Right atrium auricular region (tissue), 2 donors: ENCODE data around the gene PDCD10. TPM values are rescaled to one million over a fixed set of nuclear protein-coding genes. Genes with fewer than 3 reads are reported as not detected.

Experiments
- DNase-seq: peaks from one replicate; pipeline ENCODE4 v3.0.0-alpha.2; 2019; ENCODE audit warnings: low spot score
- H3K27ac ChIP-seq, 2 donors: fragments of 200-600 bp; sonication (generic); 1 replicate in 1 of 2; 2 replicates in 1 of 2; pipeline ENCODE4 v1.5.1; 2016 to 2019
- H3K27me3 ChIP-seq, 2 donors: fragments of 200-600 bp; sonication (generic); one replicate each; pipeline versions ENCODE4 v1.5.1 to v1.6.0; 2017 to 2019
- H3K36me3 ChIP-seq: fragments of 200-600 bp; sonication (generic); one replicate; pipeline ENCODE4 v1.5.1; 2016
- H3K4me1 ChIP-seq, 2 donors: fragments of 200-600 bp; sonication (generic); one replicate each; pipeline versions ENCODE4 v1.5.1 to v1.6.0; 2017 to 2019
- H3K4me3 ChIP-seq, 2 donors: fragments of 200-600 bp; sonication (generic); 1 replicate in 1 of 2; 2 replicates in 1 of 2; pipeline ENCODE4 v1.5.1; 2017 to 2019; ENCODE audit warnings: mild to moderate bottlenecking in 1 of 2, moderate library complexity in 1 of 2
- H3K9me3 ChIP-seq, 2 donors: fragments of 200-600 bp; sonication (generic); one replicate each; pipeline ENCODE4 v1.5.1; 2019
- total RNA-seq, 2 donors: library from RNA; depleted of rRNA; stranded (reverse); fragments of >200 nt; gene quantifications; one replicate each; pipeline ENCODE4 v1.1.0, GENCODE V29; 2016
- TF ChIP-seq, protein P1 (sequence below), 2 donors: fragments of 200-600 bp; sonication (generic); IDR thresholded peaks; one replicate each; pipeline ENCODE4 v1.5.1; 2019; ENCODE audit warnings: antibody characterized with exemption in 2 of 2

The PDCD10 gene
- total RNA-seq, 2 donors from 2014 or later = 31.8 to 40.5 TPM

DNA sequence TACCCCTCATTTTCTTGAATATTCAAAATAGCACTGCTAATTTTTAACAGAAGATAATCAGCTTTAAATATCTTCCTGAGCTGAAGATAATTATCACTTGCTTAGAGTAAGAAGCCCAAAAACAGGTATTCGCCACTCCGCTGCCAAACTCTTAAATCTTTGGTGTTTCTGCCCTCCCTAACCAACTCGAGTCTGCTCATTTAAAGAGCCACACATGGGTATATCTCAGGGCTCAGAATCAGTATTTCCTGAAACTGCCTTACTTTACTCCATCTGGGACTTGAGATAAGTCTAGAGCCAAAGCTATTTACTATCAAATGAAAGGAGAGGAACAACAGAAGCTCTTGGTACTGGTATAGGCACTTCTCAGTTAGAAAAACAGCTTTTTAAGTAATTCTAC is 10.8 kb downstream of the PDCD10 start:
- Histone ChIP-seq H3K27me3 (no peaks in the 10 kb centered on the region), H3K4me3 (no peak overlapping the region), H3K4me1 (peaks cover 0 to 23% of the 10 kb centered on the region in 2 donors), H3K27ac (no peak overlapping the region), H3K9me3 (no peaks in the 10 kb centered on the region), H3K36me3 (peaks cover 17% of the 10 kb centered on the region)
- TF ChIP-seq, protein P1, sequence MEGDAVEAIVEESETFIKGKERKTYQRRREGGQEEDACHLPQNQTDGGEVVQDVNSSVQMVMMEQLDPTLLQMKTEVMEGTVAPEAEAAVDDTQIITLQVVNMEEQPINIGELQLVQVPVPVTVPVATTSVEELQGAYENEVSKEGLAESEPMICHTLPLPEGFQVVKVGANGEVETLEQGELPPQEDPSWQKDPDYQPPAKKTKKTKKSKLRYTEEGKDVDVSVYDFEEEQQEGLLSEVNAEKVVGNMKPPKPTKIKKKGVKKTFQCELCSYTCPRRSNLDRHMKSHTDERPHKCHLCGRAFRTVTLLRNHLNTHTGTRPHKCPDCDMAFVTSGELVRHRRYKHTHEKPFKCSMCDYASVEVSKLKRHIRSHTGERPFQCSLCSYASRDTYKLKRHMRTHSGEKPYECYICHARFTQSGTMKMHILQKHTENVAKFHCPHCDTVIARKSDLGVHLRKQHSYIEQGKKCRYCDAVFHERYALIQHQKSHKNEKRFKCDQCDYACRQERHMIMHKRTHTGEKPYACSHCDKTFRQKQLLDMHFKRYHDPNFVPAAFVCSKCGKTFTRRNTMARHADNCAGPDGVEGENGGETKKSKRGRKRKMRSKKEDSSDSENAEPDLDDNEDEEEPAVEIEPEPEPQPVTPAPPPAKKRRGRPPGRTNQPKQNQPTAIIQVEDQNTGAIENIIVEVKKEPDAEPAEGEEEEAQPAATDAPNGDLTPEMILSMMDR (IDR thresholded peaks at IDR 0.05) = no peak
- DNase-seq = no peak

- TF ChIP-seq, protein P1 (IDR thresholded peaks at IDR 0.05) = no peak
- no peaks in the 10 kb centered on the region for H3K9me3 ChIP-seq
- H3K27ac ChIP-seq = no peak overlapping the region
- H3K4me3 ChIP-seq = no peak overlapping the region
- peaks cover 0 to 15% of the 10 kb centered on the region in 2 donors for H3K4me1 ChIP-seq
- no peak for DNase-seq
- no peaks in the 10 kb centered on the region for H3K27me3 ChIP-seq
- peaks cover 25% of the 10 kb centered on the region for H3K36me3 ChIP-seq
Measured at GRCh38 chr3:167723025-167723512, 11.6 kb downstream of the PDCD10 start.

DNA sequence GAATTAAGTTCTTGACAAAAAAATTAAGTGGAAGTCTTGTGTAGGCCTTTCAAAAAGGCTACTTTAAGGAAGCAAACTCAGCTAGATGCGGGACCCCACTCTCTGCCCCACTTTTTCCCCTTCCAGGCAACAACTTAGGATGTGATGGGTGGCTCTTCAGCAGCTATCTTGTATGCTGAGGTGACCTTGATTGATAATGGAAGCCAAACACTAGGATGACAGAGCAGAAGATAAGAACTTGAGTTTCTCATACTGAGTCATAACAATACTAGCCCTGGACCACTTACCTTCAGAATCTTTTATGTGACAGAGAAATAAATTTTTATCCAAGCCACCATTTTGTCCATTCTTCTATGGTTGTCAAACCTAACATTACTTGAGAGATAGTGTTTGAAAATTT is 16.1 kb downstream of the PDCD10 start:
- H3K4me1 ChIP-seq = no peaks in the 10 kb centered on the region
- H3K9me3 ChIP-seq = no peaks in the 10 kb centered on the region
- no peak overlapping the region for H3K4me3 ChIP-seq
- peaks cover 27% of the 10 kb centered on the region for H3K36me3 ChIP-seq
- TF ChIP-seq, protein P1 (IDR thresholded peaks at IDR 0.05) = no peak
- H3K27me3 ChIP-seq = no peaks in the 10 kb centered on the region
- H3K27ac ChIP-seq = no peak overlapping the region
- DNase-seq = no peak

- Histone ChIP-seq H3K27ac (no peak overlapping the region), H3K27me3 (no peaks in the 10 kb centered on the region), H3K36me3 (peaks cover 22% of the 10 kb centered on the region), H3K4me3 (no peak overlapping the region), H3K4me1 (no peaks in the 10 kb centered on the region), H3K9me3 (no peaks in the 10 kb centered on the region)
- TF ChIP-seq, protein P1 (IDR thresholded peaks at IDR 0.05) = no peak
- DNase-seq = no peak
Measured at GRCh38 chr3:167716920-167717319, 17.8 kb downstream of the PDCD10 start.

DNA sequence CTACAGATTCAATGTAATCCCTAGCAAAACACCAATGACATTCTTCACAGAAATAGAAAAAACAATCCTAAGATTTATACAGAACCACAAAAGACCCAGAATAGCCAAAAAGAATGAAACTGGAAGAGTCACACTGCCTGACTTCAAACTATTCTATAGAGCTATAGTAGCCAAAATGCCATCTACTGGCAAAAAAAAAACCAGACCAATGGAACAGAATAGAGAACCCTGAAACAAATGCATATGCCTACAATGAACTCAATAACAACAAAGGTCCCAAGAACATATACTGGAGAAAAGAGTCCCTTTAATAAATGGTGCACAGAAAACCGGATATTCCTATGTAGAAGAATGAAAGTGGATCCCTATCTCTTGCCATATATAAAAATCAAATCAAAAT is 19.8 kb downstream of the PDCD10 start:
- DNase-seq = no peak
- Histone ChIP-seq H3K4me3 (no peak overlapping the region), H3K27me3 (no peaks in the 10 kb centered on the region), H3K27ac (no peak overlapping the region), H3K36me3 (peaks cover 24% of the 10 kb centered on the region), H3K9me3 (no peaks in the 10 kb centered on the region), H3K4me1 (no peaks in the 10 kb centered on the region)
- TF ChIP-seq, protein P1 (IDR thresholded peaks at IDR 0.05) = no peak

DNA sequence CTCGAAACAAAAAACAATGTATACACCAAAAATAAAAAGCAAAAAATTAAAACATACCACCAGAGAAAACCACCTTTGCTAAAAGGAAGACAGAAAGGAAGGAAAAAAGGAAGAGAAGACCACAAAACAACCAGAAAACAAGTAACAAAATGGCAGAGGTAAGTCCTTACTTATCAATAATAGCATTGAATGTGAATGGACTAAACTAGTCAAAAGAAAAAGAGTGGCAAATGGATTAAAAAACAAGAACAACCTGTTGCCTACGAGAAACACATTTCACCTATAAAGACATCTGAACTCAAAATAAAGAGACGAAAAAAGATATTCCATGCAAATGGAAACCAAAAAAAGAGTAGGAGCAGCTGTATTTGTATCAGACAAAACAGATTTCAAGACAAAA is 22.2 kb downstream of the PDCD10 start:
- DNase-seq = no peak
- H3K4me1 ChIP-seq = no peaks in the 10 kb centered on the region
- no peaks in the 10 kb centered on the region for H3K9me3 ChIP-seq
- TF ChIP-seq, protein P1 (IDR thresholded peaks at IDR 0.05) = no peak
- H3K27me3 ChIP-seq = no peaks in the 10 kb centered on the region
- H3K36me3 ChIP-seq = peaks cover 7% of the 10 kb centered on the region
- H3K27ac ChIP-seq = no peak overlapping the region
- no peak overlapping the region for H3K4me3 ChIP-seq
